Lower leg skin (tissue), 4 donors: Measurements from ENCODE around the gene MGA. TPM values are rescaled to one million over a fixed set of nuclear protein-coding genes. Genes with fewer than 3 reads are reported as not detected.

Source experiments
- DNase-seq, 2 donors: peaks; one replicate each; pipeline ENCODE4 v3.0.0-alpha.2; 2019; ENCODE audit warnings: low spot score in 2 of 2
- H3K4me3 ChIP-seq: fragments of 200-600 bp; sonication (generic); 2 replicates; pipeline ENCODE4 v1.5.1; 2017; ENCODE audit warnings: mild to moderate bottlenecking, low read depth; ENCODE audit not compliant: poor library complexity, severe bottlenecking
- CTCF ChIP-seq, 3 donors: fragments of 450-650 bp; IDR thresholded peaks; one replicate each; pipeline ENCODE4 v1.5.1; 2016; ENCODE audit warnings: antibody characterized with exemption in 3 of 3, mild to moderate bottlenecking in 3 of 3, moderate library complexity in 2 of 3
- POLR2A ChIP-seq, 2 donors: fragments of 450-650 bp; IDR thresholded peaks; one replicate each; pipeline ENCODE4 v1.6.1; 2016 to 2017; ENCODE audit warnings: antibody characterized with exemption in 2 of 2, mild to moderate bottlenecking in 1 of 2, moderate library complexity in 1 of 2
- WGBS, 2 donors: methylation state at CpG; one replicate each; pipeline ENCODE4 v1.1.5; 2018; 5-methylcytosine and 5-hydroxymethylcytosine counted together
- intact Hi-C: fragments of 100-400 bp; cut with DNase I; formaldehyde crosslinking; loops from one replicate; pipeline ENCODE4 v1.15.0; 2023; ENCODE audit warnings: low total_unique reads
- total RNA-seq, 4 donors: library from RNA; depleted of rRNA; stranded (reverse); fragments of >200 nt; gene quantifications; one replicate each; pipeline ENCODE4 v1.1.0, GENCODE V29; 2016

The MGA gene
- total RNA-seq, 4 donors from 2014 or later, result 17.2 to 24.1 (median 20.7) TPM

GRCh38 chr15:41671656-41672648, 11.7 kb downstream of the MGA start:
- H3K4me3 ChIP-seq, result no peak overlapping the region
- WGBS, 2 donors, result 78 to 87% methylated on average over 7 of the region's 7 CpGs
- intact Hi-C loops, result no loop called here
- no peak for DNase-seq
- TF ChIP-seq CTCF (IDR thresholded peaks at IDR 0.05), result no peak
- no peak for TF ChIP-seq POLR2A (IDR thresholded peaks at IDR 0.05)

- TF ChIP-seq CTCF (IDR thresholded peaks at IDR 0.05) (no peak), POLR2A (IDR thresholded peaks at IDR 0.05) (no peak)
- no peak for DNase-seq
- 96 to 98% methylated on average over 4 of the region's 4 CpGs for WGBS, 2 donors
Observed at GRCh38 chr15:41675337-41675736, 15.1 kb downstream of the MGA start.

GRCh38 chr15:41678742-41679141, 18.5 kb downstream of the MGA start:
- no peak for DNase-seq
- TF ChIP-seq CTCF (IDR thresholded peaks at IDR 0.05) (no peak), POLR2A (IDR thresholded peaks at IDR 0.05) (no peak)
- intact Hi-C loops, result no loop called here
- 98 to 100% methylated on average over 4 of the region's 4 CpGs for WGBS, 2 donors
- no peak overlapping the region for H3K4me3 ChIP-seq

More at GRCh38 chr15:41675337-41675736, 15.1 kb downstream of the MGA start:
- intact Hi-C loops, result no loop called here
- H3K4me3 ChIP-seq, result no peak overlapping the region

- TF ChIP-seq CTCF (IDR thresholded peaks at IDR 0.05), result no peak
- TF ChIP-seq POLR2A (IDR thresholded peaks at IDR 0.05), result no peak
- H3K4me3 ChIP-seq, result no peak overlapping the region
- intact Hi-C loops, result no loop called here
- no peak for DNase-seq
- WGBS, 2 donors, result 93 to 98% methylated on average over 4 of the region's 4 CpGs
Observed at GRCh38 chr15:41683955-41684354, 23.8 kb downstream of the MGA start.

GRCh38 chr15:41688671-41689070, 28.5 kb downstream of the MGA start:
- no peak for DNase-seq
- intact Hi-C loops, result no loop called here
- 72 to 81% methylated on average over 2 of the region's 2 CpGs for WGBS, 2 donors
- no peak overlapping the region for H3K4me3 ChIP-seq
- TF ChIP-seq CTCF (IDR thresholded peaks at IDR 0.05) (no peak), POLR2A (IDR thresholded peaks at IDR 0.05) (no peak)
